Epithelial cell of proximal tubule (primary cell): ENCODE data around the gene CHCHD4. TPM values are rescaled to one million over a fixed set of nuclear protein-coding genes. Genes with fewer than 3 reads are reported as not detected.
"Not testable (repeated sequence)": the region's sequence is repeated elsewhere in the genome, so short reads cannot be mapped to it uniquely, and the experiment has no call there.

Experiments used
- DNase-seq: peaks from one replicate; pipeline ENCODE4 v3.0.0-alpha.2; 2011; ENCODE audit warnings: low read depth
- H3K4me3 ChIP-seq: 2 replicates; pipeline ENCODE4 v1.5.1; 2011; ENCODE audit warnings: low read depth, mild to moderate bottlenecking, low read length
- CTCF ChIP-seq: conservative IDR thresholded peaks from 2 replicates; pipeline ENCODE4 v1.5.1; 2012; ENCODE audit warnings: low read depth, mild to moderate bottlenecking, low read length
- total RNA-seq: library from RNA; depleted of rRNA; stranded (reverse); fragments of >200 nt; gene quantifications from 2 replicates; pipeline ENCODE4 v1.2.3, GENCODE V29; 2015

Gene CHCHD4
- total RNA-seq, 1 donor from 2014 or later = 16.5 TPM

- H3K4me3 ChIP-seq = no peak overlapping the region
- TF ChIP-seq CTCF = no peak
- no peak for DNase-seq
Measured at GRCh38 chr3:14097616-14098391, 26.9 kb downstream of the CHCHD4 start.

DNA sequence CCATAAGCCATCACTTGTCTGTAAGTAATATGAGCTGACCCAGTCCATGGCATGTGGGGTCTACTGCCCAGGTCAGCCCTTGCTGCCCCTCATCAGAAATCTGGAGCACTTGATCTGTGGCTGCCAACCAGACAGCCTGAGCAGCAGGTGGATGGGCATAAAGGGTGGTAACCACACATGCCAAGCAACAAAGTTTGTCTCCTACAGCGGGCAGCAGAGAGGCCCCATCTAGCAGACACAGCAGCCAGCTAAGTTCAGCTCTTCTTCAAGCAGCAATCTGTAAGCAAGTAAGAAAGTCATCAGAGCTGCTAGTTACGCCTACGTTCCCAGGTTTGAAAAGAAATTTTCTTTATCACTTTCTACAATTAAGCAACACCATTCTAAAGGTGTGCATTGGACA, 27.9 kb downstream of the CHCHD4 start:
- no peak overlapping the region for H3K4me3 ChIP-seq
- no peak for DNase-seq
- no peak for TF ChIP-seq CTCF

- no peak for TF ChIP-seq CTCF
- no peak for DNase-seq
- H3K4me3 ChIP-seq = no peak overlapping the region
Measured at GRCh38 chr3:14093831-14094230, 30.8 kb downstream of the CHCHD4 start.

GRCh38 chr3:14092464-14092863, 32.2 kb downstream of the CHCHD4 start:
- no peak for DNase-seq
- H3K4me3 ChIP-seq = no peak overlapping the region
- no peak for TF ChIP-seq CTCF

DNA sequence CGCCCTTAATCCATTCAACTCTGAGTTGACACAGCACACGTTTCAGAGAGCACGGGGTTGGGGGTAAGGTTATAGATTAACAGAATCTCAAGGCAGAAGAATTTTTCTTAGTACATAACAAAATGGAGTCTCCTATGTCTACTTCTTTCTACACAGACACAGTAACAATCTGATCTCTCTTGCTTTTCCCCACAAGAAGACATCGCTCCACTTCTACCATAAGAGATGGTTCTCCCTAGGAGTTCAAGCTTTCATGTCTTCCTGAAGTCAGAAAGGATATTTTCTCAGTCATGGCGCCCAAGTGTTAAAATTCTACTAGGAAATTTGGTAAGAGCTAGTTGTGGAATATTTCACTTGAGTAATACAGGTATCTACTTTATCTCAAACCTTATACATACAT, 32.7 kb downstream of the CHCHD4 start:
- DNase-seq, H3K4me3 ChIP-seq: not testable (repeated sequence)

- DNase-seq, H3K4me3 ChIP-seq: not testable (repeated sequence)
Measured at GRCh38 chr3:14087461-14087860, 37.2 kb downstream of the CHCHD4 start.

DNA sequence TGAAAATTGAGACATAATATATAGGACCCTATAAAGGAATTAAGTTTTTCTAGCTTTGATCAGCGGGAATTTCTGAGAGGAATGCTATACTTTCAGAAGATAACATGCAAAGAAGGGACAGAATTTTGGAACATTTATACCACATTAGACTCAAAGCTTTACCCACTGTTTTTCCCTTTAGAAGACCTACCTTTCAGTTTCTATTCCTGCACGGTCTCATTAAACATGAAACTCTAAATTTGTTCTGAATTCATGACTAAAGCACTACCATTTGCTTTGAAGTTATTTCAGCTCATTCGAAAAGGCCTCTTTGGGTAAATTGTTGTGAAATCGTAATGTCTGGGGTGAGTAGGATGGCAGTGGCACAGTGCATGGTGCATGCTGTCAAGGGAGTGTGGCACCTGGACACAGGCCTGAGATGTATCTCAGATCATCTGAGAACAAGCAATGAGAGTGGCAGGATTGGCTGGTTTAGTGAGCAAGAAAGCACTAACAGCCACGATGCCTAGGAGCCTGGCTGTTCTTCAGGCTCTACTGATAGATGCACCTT, 42.5 kb downstream of the CHCHD4 start:
- TF ChIP-seq CTCF = no peak
- no peak for DNase-seq
- no peak overlapping the region for H3K4me3 ChIP-seq

DNA sequence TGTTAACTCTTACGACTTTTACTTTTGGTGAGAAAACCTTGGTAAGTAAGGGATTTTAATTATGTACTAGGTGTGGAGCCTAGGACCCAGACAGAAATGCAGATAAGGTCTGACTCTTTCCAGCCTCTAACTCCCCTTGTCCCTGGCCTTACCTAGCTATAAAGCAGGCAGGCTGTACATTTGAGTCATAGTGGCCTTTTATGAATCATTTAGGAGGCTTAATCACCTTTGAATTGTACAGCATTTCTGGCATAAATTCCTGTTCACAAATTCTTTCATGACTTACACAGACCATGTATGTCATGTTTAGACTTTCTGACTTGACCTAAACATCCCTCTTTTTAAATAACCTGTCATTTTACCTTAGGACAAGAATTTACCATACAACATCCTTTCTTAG, 47.4 kb downstream of the CHCHD4 start:
- TF ChIP-seq CTCF = no peak
- no peak overlapping the region for H3K4me3 ChIP-seq
- no peak for DNase-seq

DNA sequence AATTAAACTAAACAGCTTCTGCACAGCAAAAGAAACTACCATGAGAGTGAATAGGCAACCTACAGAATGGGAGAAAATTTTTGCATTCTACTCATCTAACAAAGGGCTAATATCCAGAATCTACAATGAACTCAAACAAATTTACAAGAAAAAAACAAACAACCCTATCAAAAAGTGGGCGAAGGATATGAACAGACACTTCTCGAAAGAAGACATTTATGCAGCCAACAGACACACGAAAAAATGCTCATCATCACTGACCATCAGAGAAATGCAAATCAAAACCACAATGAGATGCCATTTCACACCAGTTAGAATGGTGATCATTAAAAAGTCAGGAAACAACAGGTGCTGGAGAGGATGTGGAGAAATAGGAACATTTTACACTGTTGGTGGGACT, 49.4 kb downstream of the CHCHD4 start:
- DNase-seq = not testable (repeated sequence)

More for the DNA sequence above, 49.4 kb downstream of the CHCHD4 start:
- not testable (repeated sequence) for H3K4me3 ChIP-seq
